GM10248 (cell line): Measurements from ENCODE around the gene GDPD1.
"Not testable (repeated sequence)": the region's sequence is repeated elsewhere in the genome, so short reads cannot be mapped to it uniquely, and the experiment has no call there.

ENCODE experiments used
- CTCF ChIA-PET: fragments of 300-600 bp; sonication (Branson Sonifier 250); formaldehyde crosslinking; extraction: SDS; loops from one replicate; lab custom pipeline; 2021; ENCODE audit warnings: antibody characterized with exemption; lab: Yijun Ruan, JAX
- POLR2A ChIA-PET: fragments of 350-650 bp; sonication (Branson Sonifier 250); formaldehyde crosslinking; extraction: SDS; loops from one replicate; lab custom pipeline; 2020; ENCODE audit warnings: antibody characterized with exemption; lab: Yijun Ruan, JAX
- DNase-seq: peaks from one replicate; pipeline ENCODE4 v3.0.0; 2012; ENCODE audit errors: extremely low spot score
- CTCF ChIP-seq: IDR thresholded peaks from 2 replicates; pipeline ENCODE4 v1.5.1; 2012; ENCODE audit warnings: mild to moderate bottlenecking, low read depth; ENCODE audit errors: extremely low read depth, missing control alignments, control extremely low read depth

GDPD1 gene

DNA sequence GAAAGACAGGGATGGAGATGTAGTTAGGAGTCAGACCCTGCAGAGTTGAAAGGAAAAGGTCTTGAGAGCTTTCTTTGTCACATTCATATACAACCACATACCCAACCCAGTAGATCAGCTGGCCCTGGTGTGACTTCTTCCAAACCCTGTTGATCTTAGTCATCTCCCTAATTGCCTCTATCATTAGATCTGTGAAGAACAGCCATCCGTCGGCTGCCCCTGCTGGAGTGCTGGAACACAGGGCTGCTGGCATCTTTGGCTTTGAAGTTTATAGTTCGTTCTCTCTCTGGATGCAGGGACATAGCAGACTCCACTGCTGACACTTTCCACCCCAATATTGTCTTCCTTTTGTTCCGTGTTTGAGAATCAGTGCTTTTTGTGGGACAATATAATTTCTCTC is 20.9 kb upstream of the GDPD1 start:
- no peak for DNase-seq
- no peak for TF ChIP-seq CTCF
- ChIA-PET POLR2A (no interaction called here), CTCF (no interaction called here)

DNA sequence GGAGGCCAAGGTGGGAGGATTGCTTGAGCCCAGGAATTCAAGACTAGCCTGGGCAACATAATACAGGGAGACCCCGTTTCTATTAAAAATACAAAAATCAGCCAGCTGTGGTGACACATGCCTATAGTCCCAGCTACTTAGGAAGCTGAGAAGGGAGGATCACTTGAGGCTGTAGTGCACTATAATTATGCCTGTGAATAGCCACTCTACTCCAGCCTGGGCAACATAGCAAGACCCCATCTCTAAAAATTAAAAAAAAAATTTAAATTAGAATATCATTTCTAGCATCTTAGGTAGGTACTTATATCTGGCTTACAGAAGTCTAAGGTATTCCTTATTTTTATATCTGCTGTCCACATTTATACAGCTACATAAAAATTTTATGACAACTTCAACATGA is 18.0 kb upstream of the GDPD1 start:
- ChIA-PET POLR2A (no interaction called here), CTCF (interaction anchor here (1.1 kb wide), 1 partner anchor 19 kb away, joined by 3 read pairs; no protein-coding TSS in a partner anchor)
- DNase-seq: no peak
- no peak for TF ChIP-seq CTCF

- CTCF ChIA-PET: interaction anchor here (1.0 to 1.3 kb wide), 2 partner anchors 8 to 32 kb away, joined by 3 to 19 read pairs; partner anchors contain the start of gene SMG8
Measured at GRCh38 chr17:59219370-59219769, 941 bp upstream of the GDPD1 start.

GRCh38 chr17:59219992-59220327 is 351 bp upstream of the GDPD1 start:
- ChIA-PET POLR2A (no interaction called here), CTCF (interaction anchor here (0.7 to 1.5 kb wide), 9 partner anchors 9 to 322 kb away, joined by 3 to 19 read pairs (median 3); partner anchors contain the start of genes PRR11, SKA2 and SMG8)
- no peak for DNase-seq
- TF ChIP-seq CTCF: no peak

More at GRCh38 chr17:59219370-59219769, 941 bp upstream of the GDPD1 start:
- no peak for DNase-seq
- POLR2A ChIA-PET: no interaction called here
- no peak for TF ChIP-seq CTCF

DNA sequence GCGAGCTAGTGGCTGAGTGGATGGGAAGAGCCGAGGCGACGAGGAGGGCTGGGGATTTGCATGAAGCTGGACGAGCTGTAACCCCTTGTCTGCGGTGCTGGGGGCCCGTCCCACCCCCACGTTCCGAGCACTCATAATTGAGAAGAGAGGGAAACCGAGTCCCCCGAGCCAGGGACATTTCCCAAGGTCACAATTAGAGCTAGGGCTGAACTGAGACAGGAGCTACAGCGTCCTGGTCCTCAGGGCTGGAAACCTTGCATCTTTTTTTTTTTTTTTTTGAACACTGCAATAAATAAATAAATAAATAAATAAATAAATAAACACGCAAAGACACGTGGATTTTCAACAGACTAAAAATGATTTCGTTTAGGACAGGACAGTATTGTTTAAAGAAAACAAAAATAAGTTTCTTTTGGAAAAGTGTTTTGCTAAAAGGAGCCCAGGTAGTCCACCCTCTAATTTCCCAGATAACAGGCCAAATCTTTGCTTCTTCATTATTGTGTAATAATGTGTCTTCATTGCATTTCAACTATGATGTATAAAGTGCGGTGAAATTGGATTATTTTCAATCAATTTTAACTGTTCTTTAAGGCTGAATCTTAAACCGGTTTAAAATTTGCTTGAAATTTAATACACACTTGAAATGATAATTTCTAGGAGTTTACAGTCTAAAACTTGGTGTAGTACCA is 992 bp downstream of the GDPD1 start:
- TF ChIP-seq CTCF: no peak
- CTCF ChIA-PET: interaction anchor here (0.7 to 1.5 kb wide), 6 partner anchors 10 to 220 kb away, joined by 3 to 4 read pairs (median 3); no protein-coding TSS in a partner anchor
- POLR2A ChIA-PET: interaction anchor here (0.7 kb wide), 1 partner anchor 221 kb away, joined by 6 read pairs; no protein-coding TSS in a partner anchor
- no peak for DNase-seq

- ChIA-PET CTCF (no interaction called here), POLR2A (no interaction called here)
- no peak for TF ChIP-seq CTCF
- DNase-seq: no peak
Measured at GRCh38 chr17:59223813-59224212, 3.5 kb downstream of the GDPD1 start.

DNA sequence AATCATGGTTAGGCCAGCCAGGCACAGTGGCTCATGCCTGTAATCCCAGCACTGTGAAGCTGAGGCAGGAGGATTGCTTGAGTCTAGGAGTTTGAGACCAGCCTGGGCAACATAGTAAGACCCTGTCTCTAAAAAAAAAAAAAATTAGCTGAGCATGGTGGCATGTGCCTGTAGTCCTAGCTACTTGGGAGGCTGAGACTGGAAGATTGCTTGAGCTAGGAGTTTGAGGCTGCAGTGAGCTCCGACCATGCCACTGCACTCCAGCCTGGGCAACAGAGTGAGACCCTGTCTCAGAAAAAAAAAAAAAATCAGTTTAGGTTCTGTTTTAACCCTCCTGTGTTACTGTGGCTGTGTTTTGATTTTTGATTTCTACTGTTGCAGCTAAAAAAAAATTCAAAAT is 8.3 kb downstream of the GDPD1 start:
- CTCF ChIA-PET: interaction anchor here (1.2 to 1.9 kb wide), 3 partner anchors 9 to 50 kb away, joined by 3 to 5 read pairs (median 5); partner anchors contain the start of gene GDPD1
- POLR2A ChIA-PET, DNase-seq: not testable (repeated sequence)
